Loucy (cell line): ENCODE measurements around the gene ASIP.

ENCODE experiments used
- CTCF ChIP-seq: fragments of 200-600 bp; sonication (generic); conservative IDR thresholded peaks from 2 replicates; pipeline ENCODE4 v1.5.1; 2014; ENCODE audit warnings: mild to moderate bottlenecking, antibody characterized with exemption, low read length
- EZH2phosphoT487 ChIP-seq: fragments of 200-600 bp; IDR thresholded peaks from 2 replicates; pipeline ENCODE4 v1.6.1; 2018; ENCODE audit warnings: antibody characterized with exemption, mild to moderate bottlenecking, moderate library complexity, borderline replicate concordance

- TF ChIP-seq CTCF (no peak), EZH2phosphoT487 (no peak)
Measured at GRCh38 chr20:34251619-34252018, 10.4 kb downstream of the ASIP start.
